HUES48 (cell line): Measurements from ENCODE around the gene ASTN1.

Experiments used
- H3K27ac ChIP-seq: one replicate; pipeline ENCODE4 v1.7.0; 2013; ENCODE audit warnings: low read depth, low read length, inconsistent platforms
- H3K27me3 ChIP-seq: 2 replicates; pipeline ENCODE4 v1.6.1; 2013; ENCODE audit warnings: mild to moderate bottlenecking, low read length; ENCODE audit not compliant: control insufficient read depth, insufficient read depth
- H3K36me3 ChIP-seq: 2 replicates; pipeline ENCODE4 v1.6.1; 2013; ENCODE audit warnings: low read length; ENCODE audit not compliant: control insufficient read depth, insufficient read depth
- H3K4me1 ChIP-seq: 2 replicates; pipeline ENCODE4 v1.6.1; 2013; ENCODE audit warnings: mild to moderate bottlenecking, low read length; ENCODE audit not compliant: control insufficient read depth, insufficient read depth
- H3K4me3 ChIP-seq: 2 replicates; pipeline ENCODE4 v1.5.1; 2013; ENCODE audit warnings: mild to moderate bottlenecking, low read depth, low read length
- H3K9ac ChIP-seq: 2 replicates; pipeline ENCODE4 v1.6.1; 2013; ENCODE audit warnings: mild to moderate bottlenecking, low read depth, low read length, moderate library complexity
- H3K9me3 ChIP-seq: 2 replicates; pipeline ENCODE4 v1.6.1; 2013; ENCODE audit warnings: low read length; ENCODE audit not compliant: control insufficient read depth, insufficient read depth

ASTN1 gene

DNA sequence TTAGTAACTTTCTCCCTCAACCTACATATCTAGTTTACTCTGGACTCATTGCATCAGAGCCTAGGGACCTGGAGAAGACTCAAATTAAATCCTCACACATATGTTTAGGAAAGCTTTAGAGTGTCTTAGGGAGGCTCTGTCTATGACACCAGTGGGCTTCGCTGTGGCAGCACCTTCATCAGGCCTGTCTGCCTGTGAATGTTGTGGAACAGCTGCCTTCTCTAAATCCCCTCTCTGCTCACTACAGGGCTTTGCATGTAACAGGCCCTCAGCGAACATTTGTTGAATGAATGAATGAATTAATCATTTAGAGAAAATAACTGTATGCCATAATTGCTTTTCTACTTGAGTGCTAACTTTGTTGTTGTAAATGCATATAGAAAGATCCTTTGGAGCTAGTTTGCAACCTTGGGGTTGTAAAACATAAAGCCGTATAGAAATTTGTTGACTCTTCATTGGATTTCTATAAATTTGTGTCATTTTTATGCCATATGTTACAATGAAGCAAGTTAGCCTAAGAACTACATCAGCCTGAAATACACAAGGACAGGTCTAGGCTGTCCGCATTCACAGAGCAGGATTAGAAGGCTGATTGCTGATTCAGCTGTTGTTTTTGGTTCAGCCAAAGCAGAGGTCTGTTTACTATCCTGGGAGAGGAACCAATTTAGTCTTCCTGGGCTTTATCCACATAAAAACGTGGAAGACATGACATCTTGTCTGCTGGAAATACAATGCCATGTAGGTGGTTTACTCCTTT is 238.0 kb downstream of the ASTN1 start:
- peaks cover 5% of the 10 kb centered on the region; the same call in 1 of the 2 replicates for H3K4me1 ChIP-seq
- H3K27me3 ChIP-seq, result no peaks in the 10 kb centered on the region
- no peak overlapping the region for H3K4me3 ChIP-seq
- H3K9ac ChIP-seq, result no peak overlapping the region
- no peaks in the 10 kb centered on the region for H3K36me3 ChIP-seq
- H3K9me3 ChIP-seq, result no peaks in the 10 kb centered on the region
- no peak overlapping the region for H3K27ac ChIP-seq

- no peak overlapping the region for H3K4me3 ChIP-seq
- H3K4me1 ChIP-seq, result peaks cover 6% of the 10 kb centered on the region; the same call in 1 of the 2 replicates
- H3K27ac ChIP-seq, result no peak overlapping the region
- H3K9me3 ChIP-seq, result no peaks in the 10 kb centered on the region
- H3K27me3 ChIP-seq, result no peaks in the 10 kb centered on the region
- H3K36me3 ChIP-seq, result no peaks in the 10 kb centered on the region
- H3K9ac ChIP-seq, result no peak overlapping the region
Observed at GRCh38 chr1:176925223-176925622, 239.3 kb downstream of the ASTN1 start.

DNA sequence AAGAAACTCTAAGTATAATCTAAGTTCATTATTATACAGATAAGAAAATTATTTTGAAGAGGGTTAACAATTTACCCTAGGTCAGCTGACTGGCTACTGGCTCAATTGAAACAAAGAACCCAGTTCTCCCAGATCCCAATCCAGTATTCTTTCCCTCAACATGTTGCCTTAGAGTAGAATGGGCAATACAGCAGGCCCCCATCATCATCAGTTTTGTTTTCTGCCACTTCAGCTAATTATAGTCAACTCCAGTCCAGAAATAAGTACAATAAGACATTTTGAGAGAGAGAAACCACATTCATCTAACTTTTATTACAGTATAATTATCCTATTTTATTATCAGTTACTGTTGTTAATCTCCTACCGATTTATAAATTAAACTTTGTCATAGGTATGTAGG is 241.2 kb downstream of the ASTN1 start:
- H3K4me3 ChIP-seq, result no peak overlapping the region
- H3K9ac ChIP-seq, result no peak overlapping the region
- H3K9me3 ChIP-seq, result no peaks in the 10 kb centered on the region
- H3K36me3 ChIP-seq, result no peaks in the 10 kb centered on the region
- no peaks in the 10 kb centered on the region for H3K27me3 ChIP-seq
- peaks cover 6% of the 10 kb centered on the region; the same call in 1 of the 2 replicates for H3K4me1 ChIP-seq
- H3K27ac ChIP-seq, result no peak overlapping the region

- H3K4me1 ChIP-seq, result peaks cover 6% of the 10 kb centered on the region; the same call in 1 of the 2 replicates
- H3K4me3 ChIP-seq, result no peak overlapping the region
- H3K9me3 ChIP-seq, result no peaks in the 10 kb centered on the region
- no peaks in the 10 kb centered on the region for H3K36me3 ChIP-seq
- no peak overlapping the region for H3K9ac ChIP-seq
- no peak overlapping the region for H3K27ac ChIP-seq
- no peaks in the 10 kb centered on the region for H3K27me3 ChIP-seq
Observed at GRCh38 chr1:176919386-176920378, 244.8 kb downstream of the ASTN1 start.

DNA sequence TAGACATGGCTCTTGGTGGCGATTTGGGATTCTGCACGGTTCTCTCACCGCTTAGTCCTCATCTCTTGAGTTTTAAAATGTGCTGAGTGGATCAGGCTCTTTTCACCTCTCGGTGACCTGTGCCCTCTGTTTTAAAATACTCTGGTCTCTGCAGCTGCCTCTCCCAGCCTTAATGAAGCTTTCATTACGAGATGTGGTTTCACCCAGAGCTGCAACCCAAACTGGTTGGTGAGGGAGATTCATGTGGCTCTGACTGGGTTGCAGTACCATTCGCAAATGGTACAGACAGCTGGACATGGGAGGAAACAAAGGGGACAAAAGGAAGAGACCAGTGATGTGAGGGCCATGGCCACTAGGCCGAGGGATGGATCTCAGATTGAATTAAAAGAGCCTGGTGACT is 258.9 kb downstream of the ASTN1 start:
- Histone ChIP-seq H3K27ac (no peak overlapping the region), H3K27me3 (no peaks in the 10 kb centered on the region), H3K9me3 (no peaks in the 10 kb centered on the region), H3K4me3 (no peak overlapping the region), H3K4me1 (peaks cover 11% of the 10 kb centered on the region), H3K36me3 (no peaks in the 10 kb centered on the region), H3K9ac (no peak overlapping the region)

GRCh38 chr1:176904057-176904751 is 260.3 kb downstream of the ASTN1 start:
- Histone ChIP-seq H3K9me3 (no peaks in the 10 kb centered on the region), H3K4me1 (peaks cover 11% of the 10 kb centered on the region), H3K4me3 (no peak overlapping the region), H3K27me3 (no peaks in the 10 kb centered on the region), H3K9ac (no peak overlapping the region), H3K36me3 (no peaks in the 10 kb centered on the region), H3K27ac (peak overlapping the region; percentile 0)

GRCh38 chr1:176903474-176903873 is 261.0 kb downstream of the ASTN1 start:
- H3K36me3 ChIP-seq, result no peaks in the 10 kb centered on the region
- H3K27me3 ChIP-seq, result no peaks in the 10 kb centered on the region; the same call in 1 of the 2 replicates
- H3K9me3 ChIP-seq, result no peaks in the 10 kb centered on the region
- peak overlapping the region; percentile 0 for H3K27ac ChIP-seq
- H3K9ac ChIP-seq, result no peak overlapping the region
- H3K4me1 ChIP-seq, result peaks cover 11% of the 10 kb centered on the region
- no peak overlapping the region for H3K4me3 ChIP-seq

GRCh38 chr1:176899321-176899720 is 265.2 kb downstream of the ASTN1 start:
- no peak overlapping the region for H3K9ac ChIP-seq
- no peaks in the 10 kb centered on the region for H3K9me3 ChIP-seq
- H3K27me3 ChIP-seq, result no peaks in the 10 kb centered on the region; the same call in 1 of the 2 replicates
- no peak overlapping the region for H3K27ac ChIP-seq
- no peak overlapping the region for H3K4me3 ChIP-seq
- H3K36me3 ChIP-seq, result no peaks in the 10 kb centered on the region
- H3K4me1 ChIP-seq, result peaks cover 9% of the 10 kb centered on the region

GRCh38 chr1:176897350-176898236 is 266.9 kb downstream of the ASTN1 start:
- no peaks in the 10 kb centered on the region for H3K9me3 ChIP-seq
- H3K4me1 ChIP-seq, result no peaks in the 10 kb centered on the region; the same call in 1 of the 2 replicates
- no peaks in the 10 kb centered on the region for H3K36me3 ChIP-seq
- H3K4me3 ChIP-seq, result peak overlapping the region; percentile 60
- H3K9ac ChIP-seq, result no peak overlapping the region
- no peak overlapping the region for H3K27ac ChIP-seq
- no peaks in the 10 kb centered on the region; the same call in 1 of the 2 replicates for H3K27me3 ChIP-seq

DNA sequence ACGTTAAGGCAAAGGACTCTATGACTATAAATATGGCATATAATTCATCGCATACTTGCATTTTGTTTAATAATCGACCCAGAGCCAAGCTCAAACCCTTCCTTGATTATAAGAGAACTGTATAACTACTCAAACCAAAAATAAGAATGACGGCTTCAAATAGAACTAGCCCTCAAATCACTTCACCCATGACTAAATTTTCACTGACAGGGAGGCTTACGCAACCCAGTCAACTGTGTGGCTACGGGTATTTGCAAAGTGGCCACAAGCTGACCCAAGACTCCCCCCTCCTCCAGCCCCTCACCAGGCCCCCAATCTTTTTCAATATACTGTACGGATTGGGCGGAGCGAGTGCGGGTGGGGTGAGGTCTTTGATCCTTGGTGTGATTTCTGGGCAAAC is 268.3 kb downstream of the ASTN1 start:
- Histone ChIP-seq H3K36me3 (no peaks in the 10 kb centered on the region), H3K9me3 (no peaks in the 10 kb centered on the region), H3K27ac (no peak overlapping the region), H3K27me3 (no peaks in the 10 kb centered on the region; the same call in 1 of the 2 replicates), H3K4me1 (no peaks in the 10 kb centered on the region; the same call in 1 of the 2 replicates), H3K4me3 (no peak overlapping the region), H3K9ac (no peak overlapping the region)
